Caco-2 (cell line): ENCODE data around the gene MGAM2. TPM values are rescaled to one million over a fixed set of nuclear protein-coding genes. Genes with fewer than 3 reads are reported as not detected.

Experiments
- BruUV-seq: library from RNA; stranded (reverse); fragments of 400-500 nt; replicated peaks from 2 replicates; lab custom pipeline; 2021; lab: Mats Ljungman, UMichigan
- CTCF ChIA-PET: fragments of 300-600 bp; sonication (Branson Sonifier 250); formaldehyde crosslinking; loops from one replicate; lab custom pipeline; 2022; ENCODE audit warnings: antibody characterized with exemption; lab: Charles Lee
- POLR2A ChIA-PET: fragments of 300-600 bp; sonication (Branson Sonifier 250); formaldehyde crosslinking; loops from one replicate; lab custom pipeline; 2022; ENCODE audit warnings: antibody characterized with exemption; lab: Charles Lee
- DNase-seq, 2 experiments: peaks; one replicate each; pipeline versions ENCODE4 v3.0.0 to v3.0.0-alpha.2; 2020 to 2022
- H3K27me3 ChIP-seq: replicated peaks from 2 replicates; pipeline ENCODE4 v1.6.0; 2011; ENCODE audit warnings: low read length; ENCODE audit not compliant: control insufficient read depth, insufficient read depth
- H3K36me3 ChIP-seq: 2 replicates; pipeline ENCODE4 v1.5.1; 2011; ENCODE audit warnings: low read length; ENCODE audit not compliant: control insufficient read depth, insufficient read depth
- H3K4me1 ChIP-seq: fragments of 250-450 bp; sonication (Bioruptor Pico); 2 replicates; pipeline ENCODE4 v1.5.1; 2020; ENCODE audit warnings: mild to moderate bottlenecking
- H3K4me3 ChIP-seq: 2 replicates; pipeline ENCODE4 v1.5.1; 2011; ENCODE audit warnings: low read depth, mild to moderate bottlenecking, control low read depth, low read length
- H3K9me3 ChIP-seq: fragments of 250-450 bp; sonication (Bioruptor Pico); 2 replicates; pipeline ENCODE4 v1.5.1; 2020; ENCODE audit warnings: mild to moderate bottlenecking, moderate library complexity
- H3K27ac Mint-ChIP-seq: one replicate; pipeline ENCODE4 v1.8.0; 2022; ENCODE audit warnings: mixed read lengths; ENCODE audit not compliant: unreplicated experiment
- H3K27me3 Mint-ChIP-seq: one replicate; pipeline ENCODE4 v1.8.0; 2022; ENCODE audit warnings: mixed read lengths; ENCODE audit not compliant: insufficient read depth, unreplicated experiment
- H3K36me3 Mint-ChIP-seq: one replicate; pipeline ENCODE4 v1.8.0; 2022; ENCODE audit warnings: mild to moderate bottlenecking, mixed read lengths; ENCODE audit not compliant: insufficient read depth, unreplicated experiment
- H3K4me1 Mint-ChIP-seq: one replicate; pipeline ENCODE4 v1.8.0; 2022; ENCODE audit warnings: low read depth, mixed read lengths; ENCODE audit not compliant: unreplicated experiment
- H3K4me3 Mint-ChIP-seq: one replicate; pipeline ENCODE4 v1.8.0; 2022; ENCODE audit warnings: mild to moderate bottlenecking, moderate library complexity, mixed read lengths; ENCODE audit not compliant: unreplicated experiment
- H3K9me3 Mint-ChIP-seq: one replicate; pipeline ENCODE4 v1.8.0; 2022; ENCODE audit warnings: mixed read lengths; ENCODE audit not compliant: unreplicated experiment
- CTCF ChIP-seq, 2 experiments: fragments of 200-600 bp in 1 of 2; IDR thresholded peaks; 1 replicate in 1 of 2; 2 replicates in 1 of 2; pipeline versions ENCODE4 v1.5.1 to v1.8.0; 2011 to 2022; ENCODE audit warnings: antibody characterized with exemption in 1 of 2, control low read depth in 1 of 2, inconsistent platforms in 1 of 2, low read depth in 1 of 2, low read length in 1 of 2, mild to moderate bottlenecking in 1 of 2, moderate library complexity in 1 of 2; ENCODE audit not compliant: insufficient read depth in 1 of 2, severe bottlenecking in 1 of 2, unreplicated experiment in 1 of 2
- intact Hi-C: fragments of 100-400 bp; cut with micrococcal nuclease; formaldehyde crosslinking; loops from one replicate; pipeline ENCODE4 v1.10.0; 2022; ENCODE audit not compliant: unreplicated experiment
- total RNA-seq: library from RNA; stranded (reverse); gene quantifications from 2 replicates; pipeline ENCODE4 v1.2.3, GENCODE V29; 2022

MGAM2 gene
- total RNA-seq, 1 experiment from 2014 or later = 0.70 TPM

- Mint-ChIP-seq H3K4me1 (no peaks in the 10 kb centered on the region), H3K9me3 (no peaks in the 10 kb centered on the region), H3K27me3 (no peaks in the 10 kb centered on the region), H3K27ac (no peak overlapping the region), H3K36me3 (no peaks in the 10 kb centered on the region), H3K4me3 (no peak overlapping the region)
- no peak for DNase-seq
- H3K4me3 ChIP-seq = no peak overlapping the region
- BruUV-seq = no TSS peak
- no peak for TF ChIP-seq CTCF (IDR thresholded peaks at IDR 0.05; ENCODE audit: insufficient read depth in 1 of 2, low read depth in 1 of 2, low read length in 1 of 2, severe bottlenecking in 1 of 2, unreplicated experiment in 1 of 2)
- intact Hi-C loops = loop anchor here (5.0 kb wide), 1 partner anchor 448 kb away; the partner anchor contains the start of gene SSBP1
- no peaks in the 10 kb centered on the region for H3K36me3 ChIP-seq
- ChIA-PET CTCF (interaction anchor here (0.6 to 1.8 kb wide), 4 partner anchors 39 to 298 kb away, joined by 3 to 13 read pairs (median 7); no protein-coding TSS in a partner anchor), POLR2A (no interaction called here)
- H3K4me1 ChIP-seq = no peaks in the 10 kb centered on the region
- no peaks in the 10 kb centered on the region for H3K27me3 ChIP-seq
- no peaks in the 10 kb centered on the region for H3K9me3 ChIP-seq
These were observed 74.3 kb downstream of the MGAM2 start for GRCh38 chr7:142185801-142186200.

DNA sequence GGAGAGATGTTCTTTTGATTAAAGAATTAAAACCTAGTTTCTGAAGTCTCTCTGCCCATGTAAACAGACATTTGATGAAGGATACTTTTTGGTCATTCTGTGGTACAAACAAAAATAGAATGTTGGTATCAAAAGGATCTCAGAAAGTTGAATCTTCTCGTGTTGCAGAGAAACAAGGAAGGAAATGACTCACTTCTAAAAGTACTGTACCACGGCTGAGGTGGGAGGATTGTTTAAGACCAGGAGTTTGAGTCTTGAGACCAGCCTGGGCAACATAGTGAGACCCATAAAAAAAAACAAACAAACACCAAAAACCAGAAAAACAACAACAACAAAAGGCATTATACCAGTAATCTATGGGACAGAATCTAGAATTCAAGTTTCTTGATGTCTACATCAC, 76.6 kb downstream of the MGAM2 start:
- Histone ChIP-seq H3K4me3 (no peak overlapping the region), H3K27me3 (no peaks in the 10 kb centered on the region), H3K36me3 (no peaks in the 10 kb centered on the region), H3K4me1 (no peaks in the 10 kb centered on the region), H3K9me3 (no peaks in the 10 kb centered on the region)
- no peaks in the 10 kb centered on the region for H3K9me3 Mint-ChIP-seq
- BruUV-seq = no TSS peak
- no peak for DNase-seq
- H3K4me1 Mint-ChIP-seq = peaks cover 6% of the 10 kb centered on the region
- no peaks in the 10 kb centered on the region for H3K36me3 Mint-ChIP-seq
- ChIA-PET CTCF (no interaction called here), POLR2A (no interaction called here)
- intact Hi-C loops = loop anchor here (1.0 to 5.0 kb wide), 2 partner anchors 35 to 451 kb away; partner anchors contain the start of gene SSBP1
- no peak overlapping the region for H3K27ac Mint-ChIP-seq
- no peaks in the 10 kb centered on the region for H3K27me3 Mint-ChIP-seq
- TF ChIP-seq CTCF (IDR thresholded peaks at IDR 0.05; ENCODE audit: insufficient read depth in 1 of 2, low read depth in 1 of 2, low read length in 1 of 2, severe bottlenecking in 1 of 2, unreplicated experiment in 1 of 2) = no peak
- H3K4me3 Mint-ChIP-seq = no peak overlapping the region

GRCh38 chr7:142188846-142189245, 77.3 kb downstream of the MGAM2 start:
- no peaks in the 10 kb centered on the region for H3K36me3 Mint-ChIP-seq
- POLR2A ChIA-PET = no interaction called here
- H3K9me3 ChIP-seq = no peaks in the 10 kb centered on the region
- H3K27me3 Mint-ChIP-seq = no peaks in the 10 kb centered on the region
- TF ChIP-seq CTCF (IDR thresholded peaks at IDR 0.05; ENCODE audit: insufficient read depth in 1 of 2, low read depth in 1 of 2, low read length in 1 of 2, severe bottlenecking in 1 of 2, unreplicated experiment in 1 of 2) = peak; percentile 40 to 56
- H3K9me3 Mint-ChIP-seq = no peaks in the 10 kb centered on the region
- H3K36me3 ChIP-seq = no peaks in the 10 kb centered on the region
- H3K4me3 ChIP-seq = no peak overlapping the region
- no peak overlapping the region for H3K4me3 Mint-ChIP-seq
- H3K4me1 ChIP-seq = no peaks in the 10 kb centered on the region
- no peak overlapping the region for H3K27ac Mint-ChIP-seq
- DNase-seq = peak in 1 of 2 experiments; percentile 19
- no TSS peak for BruUV-seq
- intact Hi-C loops = loop anchor here (1.0 to 5.0 kb wide), 4 partner anchors 36 to 452 kb away; partner anchors contain the start of gene SSBP1
- peaks cover 6% of the 10 kb centered on the region for H3K4me1 Mint-ChIP-seq
- no peaks in the 10 kb centered on the region for H3K27me3 ChIP-seq
- CTCF ChIA-PET = interaction anchor here (0.8 to 0.9 kb wide), 2 partner anchors 214 to 217 kb away, joined by 3 to 5 read pairs; no protein-coding TSS in a partner anchor
